B cell (primary cell): Measurements from ENCODE around the gene HYI. TPM values are rescaled to one million over a fixed set of nuclear protein-coding genes. Genes with fewer than 3 reads are reported as not detected.

Experiments used
- ATAC-seq: fragments of 200-7000 bp; cut with Tn5 transposase; one replicate; pipeline ENCODE4 v1.10.0; 2021; ENCODE audit warnings: low read depth, mild to moderate bottlenecking, moderate number of reproducible peaks, moderate library complexity
- CTCF ChIA-PET: fragments of 350-600 bp; sonication (Branson Sonifier 250); formaldehyde crosslinking; loops from one replicate; lab custom pipeline; 2021; ENCODE audit warnings: antibody characterized with exemption, inconsistent platforms; lab: Charles Lee
- POLR2A ChIA-PET: fragments of 350-600 bp; sonication (Branson Sonifier 250); formaldehyde crosslinking; loops from one replicate; lab custom pipeline; 2021; ENCODE audit warnings: antibody characterized with exemption; lab: Charles Lee
- DNase-seq: peaks from one replicate; pipeline ENCODE4 v3.0.0; 2013
- H2AFZ ChIP-seq: 2 replicates; pipeline ENCODE4 v1.6.1; 2012; ENCODE audit warnings: mild to moderate bottlenecking, low read depth, low read length; ENCODE audit not compliant: insufficient read depth, poor library complexity, severe bottlenecking
- H3K27ac ChIP-seq, 2 donors: 1 replicate in 1 of 2; 2 replicates in 1 of 2; pipeline ENCODE4 v1.5.1; 2012 to 2013; ENCODE audit warnings: low read length in 2 of 2, mild to moderate bottlenecking in 2 of 2, moderate library complexity in 1 of 2
- H3K27me3 ChIP-seq, 4 experiments: fragments of 200-600 bp in 1 of 4; sonication (generic) in 1 of 4; replicated peaks in 1 of 4; 1 replicate in 2 of 4; 2 replicates in 2 of 4; pipeline versions ENCODE4 v1.6.1 to v1.7.0; 2013 to 2016; ENCODE audit warnings: low read length in 3 of 4, mild to moderate bottlenecking in 2 of 4, mixed read lengths in 1 of 4, moderate library complexity in 1 of 4; ENCODE audit not compliant: insufficient read depth in 4 of 4, control insufficient read depth in 3 of 4; ENCODE audit errors: control extremely low read depth in 1 of 4
- H3K36me3 ChIP-seq, 2 experiments: replicated peaks in 1 of 2; 1 replicate in 1 of 2; 2 replicates in 1 of 2; pipeline versions ENCODE4 v1.6.1 to v1.7.1; 2013; ENCODE audit warnings: low read length in 1 of 2; ENCODE audit not compliant: insufficient read depth in 2 of 2, control insufficient read depth in 1 of 2; ENCODE audit errors: control extremely low read depth in 1 of 2, extremely low read depth in 1 of 2
- H3K4me1 ChIP-seq, 2 donors: fragments of 200-600 bp in 1 of 2; sonication (generic) in 1 of 2; 1 replicate in 1 of 2; 2 replicates in 1 of 2; pipeline versions ENCODE4 v1.5.1 to v1.6.1; 2013 to 2017; ENCODE audit warnings: low read length in 2 of 2; ENCODE audit not compliant: control insufficient read depth in 2 of 2, insufficient read depth in 2 of 2
- H3K4me2 ChIP-seq: replicated peaks from 2 replicates; pipeline ENCODE3; 2012; ENCODE audit warnings: mild to moderate bottlenecking, low read depth, low read length; ENCODE audit not compliant: poor library complexity, severe bottlenecking
- H3K4me3 ChIP-seq, 5 experiments: fragments of 200-600 bp in 1 of 5; sonication (generic) in 1 of 5; 1 replicate in 3 of 5; 2 replicates in 2 of 5; pipeline versions ENCODE4 v1.5.1 to v1.7.0; 2011 to 2016; ENCODE audit warnings: low read length in 4 of 5, mild to moderate bottlenecking in 4 of 5, low read depth in 2 of 5, control low read depth in 1 of 5, moderate library complexity in 1 of 5; ENCODE audit not compliant: insufficient read depth in 1 of 5; ENCODE audit errors: control extremely low read depth in 1 of 5, extremely low read depth in 1 of 5
- H3K79me2 ChIP-seq: fragments of 200-600 bp; sonication (generic); one replicate; pipeline ENCODE4 v1.6.0; 2016; ENCODE audit warnings: low read length; ENCODE audit not compliant: control insufficient read depth, insufficient read depth
- H3K9ac ChIP-seq: fragments of 200-600 bp; sonication (generic); 2 replicates; pipeline ENCODE4 v1.6.1; 2017; ENCODE audit warnings: mild to moderate bottlenecking, low read length, moderate library complexity
- H3K9me3 ChIP-seq, 3 donors: one replicate each; pipeline versions ENCODE4 v1.6.1 to v1.7.1; 2013; ENCODE audit warnings: low read length in 2 of 3; ENCODE audit not compliant: control insufficient read depth in 2 of 3, insufficient read depth in 1 of 3; ENCODE audit errors: control extremely low read depth in 1 of 3
- H4K20me1 ChIP-seq: 2 replicates; pipeline ENCODE4 v1.6.0; 2012; ENCODE audit warnings: mild to moderate bottlenecking, low read length; ENCODE audit not compliant: insufficient read depth, control insufficient read depth, poor library complexity, severe bottlenecking
- H3K27ac Mint-ChIP-seq: one replicate; pipeline ENCODE4 v1.8.0; 2021; ENCODE audit warnings: mixed read lengths
- H3K27me3 Mint-ChIP-seq: one replicate; pipeline ENCODE4 v1.8.0; 2021; ENCODE audit warnings: mixed read lengths
- H3K4me1 Mint-ChIP-seq: one replicate; pipeline ENCODE4 v1.8.0; 2021; ENCODE audit warnings: mixed read lengths
- H3K4me3 Mint-ChIP-seq: one replicate; pipeline ENCODE4 v1.8.0; 2021; ENCODE audit warnings: mixed read lengths
- H3K9me3 Mint-ChIP-seq: one replicate; pipeline ENCODE4 v1.8.0; 2022; ENCODE audit warnings: mixed read lengths; ENCODE audit not compliant: insufficient read depth
- EZH2 ChIP-seq: IDR thresholded peaks from 2 replicates; pipeline ENCODE4 v1.6.1; 2012; ENCODE audit warnings: borderline replicate concordance, low read depth, mild to moderate bottlenecking, moderate library complexity, low read length; ENCODE audit not compliant: insufficient read depth, poor library complexity, severe bottlenecking
- WGBS: methylation state at CpG from one replicate; pipeline ENCODE4 v1.1.5; 2013; ENCODE audit warnings: missing lambda C conversion rate; ENCODE audit not compliant: insufficient coverage; 5-methylcytosine and 5-hydroxymethylcytosine counted together
- intact Hi-C: fragments of 100-400 bp; cut with micrococcal nuclease; formaldehyde crosslinking; loops from one replicate; pipeline ENCODE4 v1.10.0; 2022
- polyA plus RNA-seq: library from polyadenylated mRNA; depleted of rRNA; stranded (reverse); fragments of >200 nt; gene quantifications from 2 replicates; pipeline ENCODE4 v1.2.3, GENCODE V29; 2012
- total RNA-seq, 2 donors: library from RNA; stranded (reverse); fragments of 120-200 nt in 1 of 2; gene quantifications; 1 replicate in 1 of 2; 2 replicates in 1 of 2; pipeline versions ENCODE4 v1.2.3 to v1.2.4, GENCODE V29; 2013 to 2022
- TF ChIP-seq, protein P1 (sequence below): fragments of 200-600 bp; IDR thresholded peaks from one replicate; pipeline ENCODE4 v1.8.0; 2022; ENCODE audit warnings: antibody characterized with exemption, mild to moderate bottlenecking

HYI gene
- total and polyA plus RNA-seq, 2 donors (not counting 1 experiment from before 2014, with no cell fraction given) = 21.0 to 26.5 TPM

- no peak for ATAC-seq
Measured at GRCh38 chr1:43484367-43484766, 30.6 kb upstream of the HYI start.

GRCh38 chr1:43482215-43482614, 28.5 kb upstream of the HYI start:
- TF ChIP-seq, protein P1, sequence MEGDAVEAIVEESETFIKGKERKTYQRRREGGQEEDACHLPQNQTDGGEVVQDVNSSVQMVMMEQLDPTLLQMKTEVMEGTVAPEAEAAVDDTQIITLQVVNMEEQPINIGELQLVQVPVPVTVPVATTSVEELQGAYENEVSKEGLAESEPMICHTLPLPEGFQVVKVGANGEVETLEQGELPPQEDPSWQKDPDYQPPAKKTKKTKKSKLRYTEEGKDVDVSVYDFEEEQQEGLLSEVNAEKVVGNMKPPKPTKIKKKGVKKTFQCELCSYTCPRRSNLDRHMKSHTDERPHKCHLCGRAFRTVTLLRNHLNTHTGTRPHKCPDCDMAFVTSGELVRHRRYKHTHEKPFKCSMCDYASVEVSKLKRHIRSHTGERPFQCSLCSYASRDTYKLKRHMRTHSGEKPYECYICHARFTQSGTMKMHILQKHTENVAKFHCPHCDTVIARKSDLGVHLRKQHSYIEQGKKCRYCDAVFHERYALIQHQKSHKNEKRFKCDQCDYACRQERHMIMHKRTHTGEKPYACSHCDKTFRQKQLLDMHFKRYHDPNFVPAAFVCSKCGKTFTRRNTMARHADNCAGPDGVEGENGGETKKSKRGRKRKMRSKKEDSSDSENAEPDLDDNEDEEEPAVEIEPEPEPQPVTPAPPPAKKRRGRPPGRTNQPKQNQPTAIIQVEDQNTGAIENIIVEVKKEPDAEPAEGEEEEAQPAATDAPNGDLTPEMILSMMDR = no peak
- DNase-seq (no peak), ATAC-seq (no peak)
- Histone ChIP-seq H3K9ac (no peak overlapping the region), H4K20me1 (no peaks in the 10 kb centered on the region), H3K9me3 (peaks cover 0 to 6% (median 3%) of the 10 kb centered on the region in 3 donors), H3K27me3 (no peaks in the 10 kb centered on the region), H3K79me2 (no peaks in the 10 kb centered on the region), H2AFZ (peak overlapping the region; percentile 25), H3K4me2 (no peak overlapping the region), H3K27ac (no peak overlapping the region), H3K4me1 (no peaks in the 10 kb centered on the region), H3K4me3 (no peak overlapping the region), H3K36me3 (no peaks in the 10 kb centered on the region)
- Mint-ChIP-seq H3K27me3 (peaks cover 16% of the 10 kb centered on the region), H3K4me3 (no peak overlapping the region), H3K4me1 (no peaks in the 10 kb centered on the region), H3K9me3 (no peaks in the 10 kb centered on the region), H3K27ac (no peak overlapping the region)
- ChIA-PET CTCF (no interaction called here), POLR2A (no interaction called here)
- WGBS = no CpG with 5 or more reads among the region's 1 CpG
- intact Hi-C loops = no loop called here

More at GRCh38 chr1:43484367-43484766, 30.6 kb upstream of the HYI start:
- H3K36me3 ChIP-seq = no peaks in the 10 kb centered on the region
- no peak overlapping the region for H2AFZ ChIP-seq
- H3K79me2 ChIP-seq = no peaks in the 10 kb centered on the region
- intact Hi-C loops = no loop called here
- POLR2A ChIA-PET = no interaction called here
- no peak overlapping the region for H3K27ac ChIP-seq
- no peak overlapping the region for H3K9ac ChIP-seq
- H3K4me1 ChIP-seq = no peaks in the 10 kb centered on the region
- peaks cover 4 to 16% (median 11%) of the 10 kb centered on the region in 3 donors for H3K9me3 ChIP-seq
- TF ChIP-seq EZH2 = no peak
- TF ChIP-seq, protein P1 = no peak
- DNase-seq = no peak
- WGBS = no CpG with 5 or more reads among the region's 2 CpGs
- H3K9me3 Mint-ChIP-seq = peaks cover 6% of the 10 kb centered on the region
- no peak overlapping the region for H3K4me3 ChIP-seq
- CTCF ChIA-PET = no interaction called here
- no peak overlapping the region for H3K4me3 Mint-ChIP-seq
- H3K4me2 ChIP-seq = no peak overlapping the region
- no peaks in the 10 kb centered on the region for H3K4me1 Mint-ChIP-seq
- no peaks in the 10 kb centered on the region for H4K20me1 ChIP-seq
- H3K27me3 Mint-ChIP-seq = peaks cover 15% of the 10 kb centered on the region
- no peaks in the 10 kb centered on the region for H3K27me3 ChIP-seq
- no peak overlapping the region for H3K27ac Mint-ChIP-seq
